HL-60/S4 treated with retinoic acid at 250 ng/mL for 4 days and 3 days (cell line): Measurements from ENCODE around the gene CPED1.
"Not testable (repeated sequence)": the region's sequence is repeated elsewhere in the genome, so short reads cannot be mapped to it uniquely, and the experiment has no call there.

Experiments
- in situ Hi-C: fragments of 300-500 bp; cut with MboI; formaldehyde crosslinking; loops from 2 replicates; pipeline ENCODE4 v1.7.0; 2022; ENCODE audit warnings: low sequenced_read_pairs

Gene CPED1

DNA sequence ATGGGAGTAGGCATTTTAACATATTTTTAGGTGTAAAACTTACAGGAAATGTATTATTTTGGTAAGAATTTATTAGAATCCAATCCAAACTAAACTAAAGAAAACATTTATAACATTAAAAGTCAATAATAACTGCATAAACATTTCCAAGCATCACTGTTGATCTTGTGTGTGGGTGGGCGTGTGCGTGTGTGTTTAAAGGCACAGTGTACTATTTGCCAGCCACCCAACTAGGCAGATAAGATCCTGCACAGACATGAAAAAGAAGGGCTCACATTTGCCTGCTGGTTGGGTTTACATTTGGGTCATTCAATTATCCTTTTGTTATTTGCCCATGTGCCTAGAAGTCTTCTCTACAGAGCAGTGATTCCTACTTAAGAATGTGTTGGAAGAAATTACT, 309.3 kb downstream of the CPED1 start:
- in situ Hi-C loops: no loop called here

GRCh38 chr7:121298831-121299239, 310.3 kb downstream of the CPED1 start:
- in situ Hi-C loops: no loop called here

DNA sequence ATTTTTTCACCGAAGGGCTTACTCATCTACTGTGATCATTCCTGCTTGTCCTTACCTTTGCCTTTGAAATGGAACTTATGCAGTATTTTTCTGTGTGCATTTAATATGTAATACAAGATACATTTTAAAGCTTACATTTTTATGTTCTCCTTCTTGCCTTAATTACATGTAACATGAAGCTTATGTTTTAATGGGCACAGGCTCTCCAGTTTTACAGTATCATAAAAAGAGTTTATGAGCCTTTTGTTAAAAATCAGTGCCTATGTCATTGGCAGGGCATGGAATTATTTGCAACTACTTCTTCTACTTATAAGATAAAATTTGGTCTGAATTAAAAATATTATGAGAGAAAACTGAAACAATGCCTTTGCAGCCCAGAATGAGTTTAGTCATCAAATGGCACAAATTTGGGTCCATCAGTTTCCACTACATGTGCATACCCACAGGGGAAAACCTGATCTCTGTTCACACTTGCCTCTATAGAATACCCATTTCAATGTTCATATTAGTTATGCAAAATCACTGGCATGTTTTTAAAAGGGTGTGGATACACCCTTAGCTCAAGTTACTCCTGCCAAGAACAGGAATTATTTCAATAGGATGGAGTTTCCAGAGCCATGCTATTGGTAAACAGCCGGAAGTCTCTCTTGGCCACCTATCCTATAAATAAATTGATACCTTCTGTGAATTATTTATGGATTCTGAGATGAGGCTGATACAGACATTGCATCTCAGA, 312.3 kb downstream of the CPED1 start:
- in situ Hi-C loops: no loop called here

GRCh38 chr7:121301446-121302213, 313.1 kb downstream of the CPED1 start:
- in situ Hi-C loops: no loop called here

DNA sequence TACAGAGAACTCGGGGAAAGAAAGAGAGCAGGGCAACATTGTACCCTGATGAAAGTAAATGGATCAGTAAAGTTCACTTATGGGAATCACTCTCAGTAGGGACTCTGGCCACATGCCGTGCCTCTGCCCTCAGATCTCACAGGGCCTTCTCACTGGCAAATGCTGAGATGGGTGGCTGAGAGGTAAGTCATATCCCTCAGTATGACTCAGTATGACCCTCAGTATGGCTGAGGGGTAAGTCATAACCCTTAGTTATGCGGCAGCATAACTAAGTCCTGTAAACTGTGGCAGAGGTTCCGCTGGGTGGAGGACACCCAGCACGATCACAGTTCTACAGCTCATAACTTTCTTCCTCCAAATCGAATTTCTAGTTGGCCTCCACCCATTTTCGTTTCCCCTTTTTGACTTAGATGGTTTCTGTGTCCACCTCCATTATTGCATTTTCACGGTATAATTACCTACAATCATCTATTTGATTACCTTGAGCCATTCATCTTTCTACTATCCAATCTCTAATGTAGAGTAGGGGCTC, 313.8 kb downstream of the CPED1 start:
- in situ Hi-C loops: no loop called here

GRCh38 chr7:121303422-121304101, 315.1 kb downstream of the CPED1 start:
- in situ Hi-C loops: no loop called here

DNA sequence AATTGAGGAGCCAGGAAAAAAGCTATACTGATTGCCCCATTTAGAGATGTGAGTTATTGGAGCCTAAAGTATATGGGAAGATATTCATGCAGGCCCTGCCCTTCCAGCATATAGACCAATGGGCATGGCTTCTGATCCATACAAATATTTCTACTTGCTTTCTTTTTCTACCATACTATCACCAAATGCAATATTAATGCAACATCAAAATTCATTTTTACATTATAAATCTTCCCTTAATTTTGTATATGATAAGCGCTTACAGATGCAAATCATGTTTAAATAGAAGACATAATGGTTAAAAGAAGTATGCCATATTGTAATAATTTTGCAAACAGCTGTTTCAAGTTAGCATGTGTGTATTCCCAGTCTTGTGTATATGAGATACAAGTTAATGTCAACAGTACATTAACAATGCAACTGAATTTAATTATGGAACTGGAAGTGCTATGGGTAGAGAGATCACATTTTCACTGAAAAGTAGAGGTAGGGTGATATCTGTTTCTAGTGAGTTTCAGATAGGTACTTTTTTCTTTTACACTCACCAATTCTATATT, 315.7 kb downstream of the CPED1 start:
- in situ Hi-C loops: no loop called here

- in situ Hi-C loops: no loop called here
Measured at GRCh38 chr7:121305109-121305508, 316.6 kb downstream of the CPED1 start.

GRCh38 chr7:121306565-121306964, 318.1 kb downstream of the CPED1 start:
- in situ Hi-C loops: no loop called here

DNA sequence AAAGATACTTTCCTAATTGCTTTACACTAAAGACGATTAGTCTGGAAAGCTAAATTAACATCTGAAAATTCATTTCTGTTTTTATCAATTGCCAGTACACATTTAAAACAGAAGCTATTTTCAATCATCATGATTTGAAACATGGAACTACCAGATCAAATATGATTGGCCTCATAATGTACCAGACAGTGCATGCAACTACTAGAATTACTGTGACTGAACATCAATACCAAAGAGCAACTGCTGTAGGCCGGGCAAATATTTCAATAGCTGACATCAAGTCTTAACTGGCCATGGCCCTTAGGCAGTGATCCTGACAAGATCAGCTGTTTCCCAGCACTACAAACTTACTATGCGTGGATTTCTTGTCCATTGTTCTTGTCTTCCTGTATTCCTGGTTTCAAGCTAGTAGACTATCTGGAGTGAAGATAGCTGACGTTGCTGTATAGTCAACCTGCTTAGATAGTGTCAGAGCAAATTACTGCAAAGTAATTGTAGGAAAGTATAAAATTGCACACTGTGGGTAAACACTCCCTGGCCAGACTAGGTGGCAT, 318.6 kb downstream of the CPED1 start:
- in situ Hi-C loops: no loop called here

DNA sequence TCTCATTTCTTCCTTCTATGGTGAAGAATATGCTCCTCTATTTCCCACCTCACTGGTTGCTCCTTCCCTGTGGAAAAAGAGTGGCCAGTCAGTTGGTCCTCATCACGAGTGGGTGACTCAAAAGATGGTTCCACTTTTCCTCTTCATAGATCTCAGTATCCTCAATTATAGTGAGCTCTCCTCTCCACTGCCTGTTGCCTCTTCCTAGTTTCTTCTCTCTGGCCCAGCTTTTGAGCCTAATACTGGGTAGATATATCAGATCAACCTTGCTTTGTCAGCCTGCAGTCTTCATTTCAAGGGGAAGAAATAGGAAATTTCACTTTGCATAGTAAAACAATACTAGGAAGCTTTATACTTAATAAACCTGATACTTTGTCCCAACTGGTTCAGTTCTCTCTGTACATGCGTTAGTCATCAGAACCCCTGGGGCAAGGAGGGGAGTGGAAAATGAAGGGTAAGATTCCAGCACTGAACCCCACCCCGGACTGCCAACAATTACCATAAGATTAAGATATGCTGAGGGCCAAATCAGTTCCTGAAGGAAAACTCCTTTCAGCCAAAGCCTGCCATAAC, 324.8 kb downstream of the CPED1 start:
- in situ Hi-C loops: no loop called here

GRCh38 chr7:121313793-121314676, 325.5 kb downstream of the CPED1 start:
- in situ Hi-C loops: no loop called here

- in situ Hi-C loops: not testable (repeated sequence)
Measured at GRCh38 chr7:121315170-121315569, 326.7 kb downstream of the CPED1 start.

GRCh38 chr7:121322460-121322859, 333.9 kb downstream of the CPED1 start:
- in situ Hi-C loops: no loop called here

- in situ Hi-C loops: no loop called here
Measured at GRCh38 chr7:121323515-121324302, 335.2 kb downstream of the CPED1 start.

DNA sequence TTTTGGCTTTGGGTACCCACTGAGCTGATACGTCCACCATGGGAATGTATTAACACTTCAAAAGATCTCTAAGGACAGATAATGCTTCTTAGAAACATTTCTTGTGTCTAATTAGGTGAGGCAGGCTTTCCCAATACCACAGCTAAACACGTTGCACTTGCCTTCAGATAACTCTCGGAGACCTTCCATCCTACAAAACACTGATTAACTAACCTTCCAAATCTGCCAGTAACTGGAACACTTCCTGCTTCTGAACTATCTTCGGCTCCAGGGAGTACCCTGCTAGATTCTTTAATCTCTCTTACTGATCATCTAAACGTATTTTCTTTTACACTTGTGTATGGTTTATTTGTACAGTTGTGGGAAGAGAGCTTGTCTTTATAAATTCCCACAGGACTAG, 339.2 kb downstream of the CPED1 start:
- in situ Hi-C loops: no loop called here

DNA sequence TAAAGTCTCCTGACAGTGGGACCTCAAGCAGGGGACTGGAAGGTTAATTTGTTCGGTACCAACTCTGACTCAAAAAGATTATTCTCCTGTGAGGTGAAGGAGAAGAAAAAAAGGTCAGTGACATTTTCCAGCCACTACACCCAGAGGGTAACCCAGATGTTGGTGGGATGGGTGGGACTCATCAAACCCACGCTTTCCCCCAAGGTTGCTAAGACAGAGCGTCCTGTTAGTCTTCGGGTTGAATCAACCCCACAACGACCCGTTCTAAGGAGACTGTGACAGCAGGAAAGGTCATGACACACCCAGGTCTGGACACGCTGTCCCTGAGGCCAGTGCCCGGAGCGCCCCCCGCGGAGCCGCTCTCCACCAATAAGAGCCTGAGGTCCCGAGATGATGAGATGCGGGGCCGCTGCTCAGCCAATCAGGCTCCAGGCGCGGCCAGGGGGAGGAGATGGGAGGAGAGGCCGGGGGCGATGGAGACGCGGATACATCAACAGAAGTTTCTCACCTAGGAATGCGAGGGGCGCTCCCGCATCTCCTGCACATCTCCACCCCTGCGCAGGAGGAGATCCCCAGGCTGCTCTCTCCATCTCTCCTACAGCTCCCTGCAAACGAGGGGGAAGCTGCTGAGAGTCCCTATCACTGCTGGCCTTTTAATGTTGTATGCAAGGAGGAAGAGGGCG, 340.1 kb downstream of the CPED1 start, which contains the start of gene WNT16:
TSS of gene WNT16 (plus strand) at position 493 of the 683 bp plus-strand sequence. CDS start 293 bp downstream, outside the sequence.
- in situ Hi-C loops: no loop called here
